Erythroblast (primary cell): ENCODE data around the gene TMEM181.
"Not testable (repeated sequence)": the region's sequence is repeated elsewhere in the genome, so short reads cannot be mapped to it uniquely, and the experiment has no call there.

ENCODE experiments used
- DNase-seq, 2 experiments: peaks; one replicate each; lab custom pipeline; 2025; lab: John Stamatoyannopoulos, UW
- GATA1 ChIP-seq: IDR thresholded peaks from 2 replicates; pipeline ENCODE4 v1.6.1; 2011; ENCODE audit warnings: low read depth, mild to moderate bottlenecking, control low read depth, low read length, moderate library complexity
- POLR2A ChIP-seq: IDR thresholded peaks from 2 replicates; pipeline ENCODE4 v1.6.1; 2011; ENCODE audit warnings: mild to moderate bottlenecking, low read length

TMEM181 gene

GRCh38 chr6:158559895-158560835 is at the start of gene TMEM181:
TMEM181 (plus strand) TSS chr6:158560091; CDS start chr6:158560225, 134 bp downstream.
- TF ChIP-seq POLR2A (peak; percentile 89), GATA1 (no peak)
- DNase-seq = peak; percentile 92 to 95

GRCh38 chr6:158512809-158513208 is 47.1 kb upstream of the TMEM181 start:
- no peak for DNase-seq
- TF ChIP-seq POLR2A = no peak
- no peak for TF ChIP-seq GATA1

- DNase-seq = no peak
- no peak for TF ChIP-seq POLR2A
- TF ChIP-seq GATA1 = no peak
These were observed 45.7 kb upstream of the TMEM181 start for GRCh38 chr6:158514176-158514575.

GRCh38 chr6:158514991-158515390 is 44.9 kb upstream of the TMEM181 start:
- no peak for DNase-seq
- TF ChIP-seq POLR2A (no peak), GATA1 (no peak)

- TF ChIP-seq GATA1 (no peak), POLR2A (no peak)
These were observed 43.8 kb upstream of the TMEM181 start for GRCh38 chr6:158516098-158516497.

GRCh38 chr6:158517038-158517437 is 42.9 kb upstream of the TMEM181 start:
- no peak for DNase-seq
- TF ChIP-seq GATA1 (no peak), POLR2A (no peak)

More at GRCh38 chr6:158516098-158516497, 43.8 kb upstream of the TMEM181 start:
- no peak for DNase-seq

GRCh38 chr6:158517581-158517980 is 42.3 kb upstream of the TMEM181 start:
- TF ChIP-seq GATA1 = no peak
- TF ChIP-seq POLR2A = no peak
- no peak for DNase-seq

GRCh38 chr6:158518191-158519127 is 41.4 kb upstream of the TMEM181 start:
- peak; percentile 55 for DNase-seq
- TF ChIP-seq GATA1 (no peak), POLR2A (no peak)

- TF ChIP-seq GATA1 = no peak
- DNase-seq = no peak
These were observed 40.6 kb upstream of the TMEM181 start for GRCh38 chr6:158519300-158519699.

- no peak for TF ChIP-seq GATA1
- TF ChIP-seq POLR2A = no peak
- DNase-seq = no peak
These were observed 40.1 kb upstream of the TMEM181 start for GRCh38 chr6:158519761-158520160.

GRCh38 chr6:158520975-158521374 is 38.9 kb upstream of the TMEM181 start:
- not testable (repeated sequence) for DNase-seq

GRCh38 chr6:158521759-158522158 is 38.1 kb upstream of the TMEM181 start:
- DNase-seq = no peak
- no peak for TF ChIP-seq POLR2A
- no peak for TF ChIP-seq GATA1

GRCh38 chr6:158522616-158523015 is 37.3 kb upstream of the TMEM181 start:
- no peak for DNase-seq
- TF ChIP-seq GATA1 = no peak
- TF ChIP-seq POLR2A = no peak

- TF ChIP-seq GATA1 (no peak), POLR2A (no peak)
These were observed 35.6 kb upstream of the TMEM181 start for GRCh38 chr6:158524311-158524710.

GRCh38 chr6:158527858-158528257 is 32.0 kb upstream of the TMEM181 start:
- not testable (repeated sequence) for DNase-seq

More at GRCh38 chr6:158524311-158524710, 35.6 kb upstream of the TMEM181 start:
- no peak for DNase-seq
